ENCODE measurements around the gene WNT2.

DNA sequence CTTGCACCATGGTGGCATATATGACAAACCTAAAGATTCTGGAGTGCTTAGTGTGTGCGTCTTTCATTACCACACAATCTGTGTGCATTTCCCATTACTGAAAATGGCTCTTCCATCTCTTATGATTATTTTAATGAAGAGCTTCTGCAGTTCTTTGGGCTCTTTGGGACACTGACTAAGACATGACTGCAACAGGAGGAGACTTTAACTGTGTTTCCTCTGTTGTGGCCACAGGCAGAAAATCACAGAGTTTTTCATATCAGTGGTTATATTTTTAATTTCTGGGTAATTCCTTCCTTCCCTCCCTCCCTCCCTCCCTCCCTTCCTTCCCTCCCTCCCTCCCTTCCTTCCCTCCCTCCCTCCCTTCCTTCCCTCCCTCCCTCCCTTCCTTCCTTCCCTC, 58.1 kb downstream of the WNT2 start:
- TF ChIP-seq, protein P1, sequence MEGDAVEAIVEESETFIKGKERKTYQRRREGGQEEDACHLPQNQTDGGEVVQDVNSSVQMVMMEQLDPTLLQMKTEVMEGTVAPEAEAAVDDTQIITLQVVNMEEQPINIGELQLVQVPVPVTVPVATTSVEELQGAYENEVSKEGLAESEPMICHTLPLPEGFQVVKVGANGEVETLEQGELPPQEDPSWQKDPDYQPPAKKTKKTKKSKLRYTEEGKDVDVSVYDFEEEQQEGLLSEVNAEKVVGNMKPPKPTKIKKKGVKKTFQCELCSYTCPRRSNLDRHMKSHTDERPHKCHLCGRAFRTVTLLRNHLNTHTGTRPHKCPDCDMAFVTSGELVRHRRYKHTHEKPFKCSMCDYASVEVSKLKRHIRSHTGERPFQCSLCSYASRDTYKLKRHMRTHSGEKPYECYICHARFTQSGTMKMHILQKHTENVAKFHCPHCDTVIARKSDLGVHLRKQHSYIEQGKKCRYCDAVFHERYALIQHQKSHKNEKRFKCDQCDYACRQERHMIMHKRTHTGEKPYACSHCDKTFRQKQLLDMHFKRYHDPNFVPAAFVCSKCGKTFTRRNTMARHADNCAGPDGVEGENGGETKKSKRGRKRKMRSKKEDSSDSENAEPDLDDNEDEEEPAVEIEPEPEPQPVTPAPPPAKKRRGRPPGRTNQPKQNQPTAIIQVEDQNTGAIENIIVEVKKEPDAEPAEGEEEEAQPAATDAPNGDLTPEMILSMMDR (IDR thresholded peaks at IDR 0.05) = no peak
- TF ChIP-seq POLR2AphosphoS5 (IDR thresholded peaks at IDR 0.05) (no peak), POLR2A (IDR thresholded peaks at IDR 0.05; ENCODE audit: low read depth) (no peak), EP300 (IDR thresholded peaks at IDR 0.05) (no peak)
